Stimulated activated CD8-positive, alpha-beta memory T cell treated with anti-CD3 and anti-CD28 coated beads, Interleukin-2, amount 100 ng/mL, for 1 hour (primary cell): Measurements from ENCODE around the gene NBPF3.

Experiments
- DNase-seq, 2 donors: peaks; one replicate each; pipeline ENCODE4 v3.0.0-alpha.2; 2020; ENCODE audit warnings: low read depth in 2 of 2

NBPF3 gene

GRCh38 chr1:21494196-21494595 lies 54.3 kb downstream of the NBPF3 start:
- no peak for DNase-seq

- DNase-seq: no peak
Measured at GRCh38 chr1:21495225-21495820, 55.4 kb downstream of the NBPF3 start.

- no peak for DNase-seq
Measured at GRCh38 chr1:21496063-21496462, 56.1 kb downstream of the NBPF3 start.

DNA sequence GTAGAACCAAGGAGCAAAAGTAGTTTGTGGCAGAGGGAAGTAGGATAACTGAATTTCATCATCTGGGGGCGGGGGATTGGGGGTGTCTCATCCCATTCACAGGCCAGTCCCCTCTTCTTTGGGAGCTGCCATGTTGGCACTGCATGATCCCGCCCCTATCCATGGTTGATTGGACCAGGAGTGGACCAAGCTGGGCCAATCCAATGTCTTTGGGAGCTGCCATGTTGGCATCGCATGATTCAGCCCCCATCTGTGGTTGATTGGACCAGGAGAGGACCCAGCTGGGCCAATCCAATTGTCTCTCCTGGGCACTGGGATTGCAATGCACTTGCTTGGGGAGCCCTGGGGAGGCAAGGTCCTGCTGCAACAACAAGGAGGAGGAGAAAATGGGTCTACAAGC lies 56.9 kb downstream of the NBPF3 start:
- DNase-seq: no peak

DNA sequence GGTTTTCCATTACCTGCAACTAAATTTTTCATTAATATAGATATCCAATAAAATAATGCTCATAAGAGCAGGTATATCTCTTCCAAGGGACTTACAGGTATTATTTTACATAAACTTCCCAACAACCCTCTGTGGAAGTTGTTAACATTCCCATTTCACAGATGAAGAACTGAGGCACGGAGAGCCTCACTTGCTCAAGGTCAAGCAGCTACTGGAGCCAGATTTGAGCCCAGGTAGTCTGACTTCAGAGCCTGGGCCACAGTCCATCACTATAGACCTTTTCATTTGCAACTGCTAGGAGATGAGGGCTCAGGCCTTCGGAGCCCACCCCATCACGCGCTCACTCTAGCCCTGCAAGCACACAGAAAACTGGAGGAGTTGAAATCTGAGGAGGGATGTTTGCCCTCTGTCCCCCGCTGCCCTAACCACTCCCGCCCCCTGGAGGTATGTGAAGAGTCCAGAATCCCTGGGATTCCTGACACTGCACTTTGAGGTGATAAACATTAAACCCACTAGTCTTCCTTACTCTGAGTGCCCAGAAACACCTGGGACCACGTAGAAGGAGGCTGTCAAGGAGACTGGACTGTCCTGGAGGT lies 57.6 kb downstream of the NBPF3 start:
- DNase-seq: no peak

GRCh38 chr1:21499283-21499950 lies 59.5 kb downstream of the NBPF3 start:
- DNase-seq: no peak

DNA sequence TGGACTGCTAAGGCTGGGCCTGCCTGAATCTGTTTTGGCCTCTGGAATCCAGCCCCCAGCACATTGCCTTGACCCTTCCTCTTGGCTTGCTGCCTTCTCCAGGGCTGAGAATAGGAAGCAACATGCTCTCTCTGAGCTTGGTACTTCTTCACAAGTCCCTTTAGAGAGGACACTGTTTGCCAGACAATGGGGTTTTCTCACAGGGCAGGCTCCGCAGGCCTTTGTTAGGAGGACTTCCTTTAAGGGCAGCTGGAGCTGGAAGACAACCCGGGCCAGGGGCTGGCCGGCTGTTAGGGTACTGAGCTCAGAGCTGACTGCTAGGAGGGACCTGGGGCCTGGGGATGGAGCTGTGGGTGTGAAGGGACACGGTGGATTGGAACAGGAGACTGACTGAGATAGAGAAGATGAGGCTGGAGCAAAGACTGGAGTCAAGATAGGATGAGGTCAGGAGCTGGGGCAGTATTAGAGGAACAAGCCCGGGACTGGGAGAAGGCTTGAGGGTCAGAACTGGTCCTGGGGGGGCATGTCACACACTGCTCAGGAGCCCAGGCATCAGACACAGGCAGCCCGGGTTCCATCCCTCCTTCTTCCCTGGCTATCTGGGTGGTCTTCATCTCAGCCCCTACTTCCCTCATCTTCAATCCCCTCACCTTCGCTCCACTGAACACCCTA lies 63.9 kb downstream of the NBPF3 start:
- DNase-seq: no peak

- no peak for DNase-seq
Measured at GRCh38 chr1:21506804-21507203, 66.9 kb downstream of the NBPF3 start.

DNA sequence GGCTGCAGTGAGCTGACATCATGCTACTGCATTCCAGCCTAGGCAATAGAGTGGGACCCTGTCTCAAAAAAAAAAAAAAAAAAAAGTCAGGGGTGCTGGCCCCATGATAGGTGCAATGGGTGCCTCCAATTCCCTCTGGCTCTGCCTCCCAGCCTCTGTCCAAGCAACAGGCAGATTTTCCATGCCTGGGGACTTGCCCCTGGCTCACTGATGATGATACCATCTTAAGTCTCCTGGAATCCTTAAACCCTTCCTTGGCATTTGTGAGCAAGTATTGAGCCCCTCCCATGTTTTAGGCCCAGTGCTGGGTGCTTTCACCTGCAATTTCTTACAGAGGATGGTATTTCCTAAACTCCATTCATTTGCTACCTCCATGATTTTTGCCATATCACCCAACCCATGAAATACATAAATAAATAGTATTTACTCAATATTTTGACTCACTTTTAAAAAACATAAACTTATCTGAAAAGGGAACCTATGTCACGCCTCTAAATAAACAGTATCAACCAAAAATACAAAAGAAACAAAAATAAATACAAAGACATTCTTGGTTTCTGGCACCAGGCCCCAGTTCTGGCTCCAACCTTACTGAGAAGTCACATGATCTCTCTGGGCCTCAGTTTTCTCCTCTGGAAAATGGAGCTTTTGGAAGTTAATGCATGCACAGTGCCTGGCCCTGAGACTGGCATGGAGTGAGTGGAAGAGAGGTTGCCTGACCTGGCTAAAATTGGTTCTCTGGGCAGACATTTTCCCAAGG lies 67.8 kb downstream of the NBPF3 start:
- no peak for DNase-seq

DNA sequence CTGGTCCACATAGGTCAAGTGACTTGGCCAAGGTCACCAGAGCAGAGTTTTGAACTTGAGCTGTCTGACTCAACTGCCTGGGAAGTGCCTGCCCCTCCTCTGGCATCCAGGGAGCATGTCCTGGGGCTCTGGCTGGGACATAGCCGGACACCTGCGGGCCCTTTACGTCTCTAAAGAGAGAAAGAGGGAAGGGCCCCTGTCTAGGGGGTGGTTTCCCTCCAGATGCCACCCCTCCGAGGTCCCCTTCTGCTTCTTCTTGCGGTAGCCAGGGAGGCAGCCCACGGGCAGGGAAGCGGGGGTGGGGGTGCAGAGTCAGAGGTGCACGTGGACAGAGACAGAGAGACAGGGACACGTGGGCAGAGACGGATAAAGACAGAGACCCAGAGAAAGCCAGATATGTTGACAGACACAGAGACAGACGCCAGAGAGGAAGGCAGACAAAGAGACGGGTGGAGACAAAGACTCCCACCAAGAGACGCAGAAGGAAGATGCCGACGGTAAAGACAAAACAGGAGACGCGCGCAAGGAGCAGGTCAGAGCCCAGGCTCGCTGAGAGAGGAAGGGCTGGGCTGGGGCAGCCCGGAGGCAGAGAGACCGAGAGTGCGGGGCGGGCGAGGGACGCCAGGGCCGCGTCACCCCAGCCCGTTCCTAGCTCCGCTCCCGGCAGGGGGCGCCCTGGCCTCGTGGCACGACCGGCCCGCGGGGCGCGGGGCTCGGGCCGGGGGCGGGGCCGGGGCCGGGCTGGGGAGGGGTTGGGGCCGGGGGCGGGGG lies 68.8 kb downstream of the NBPF3 start:
- DNase-seq: peak; percentile 14 to 20

DNA sequence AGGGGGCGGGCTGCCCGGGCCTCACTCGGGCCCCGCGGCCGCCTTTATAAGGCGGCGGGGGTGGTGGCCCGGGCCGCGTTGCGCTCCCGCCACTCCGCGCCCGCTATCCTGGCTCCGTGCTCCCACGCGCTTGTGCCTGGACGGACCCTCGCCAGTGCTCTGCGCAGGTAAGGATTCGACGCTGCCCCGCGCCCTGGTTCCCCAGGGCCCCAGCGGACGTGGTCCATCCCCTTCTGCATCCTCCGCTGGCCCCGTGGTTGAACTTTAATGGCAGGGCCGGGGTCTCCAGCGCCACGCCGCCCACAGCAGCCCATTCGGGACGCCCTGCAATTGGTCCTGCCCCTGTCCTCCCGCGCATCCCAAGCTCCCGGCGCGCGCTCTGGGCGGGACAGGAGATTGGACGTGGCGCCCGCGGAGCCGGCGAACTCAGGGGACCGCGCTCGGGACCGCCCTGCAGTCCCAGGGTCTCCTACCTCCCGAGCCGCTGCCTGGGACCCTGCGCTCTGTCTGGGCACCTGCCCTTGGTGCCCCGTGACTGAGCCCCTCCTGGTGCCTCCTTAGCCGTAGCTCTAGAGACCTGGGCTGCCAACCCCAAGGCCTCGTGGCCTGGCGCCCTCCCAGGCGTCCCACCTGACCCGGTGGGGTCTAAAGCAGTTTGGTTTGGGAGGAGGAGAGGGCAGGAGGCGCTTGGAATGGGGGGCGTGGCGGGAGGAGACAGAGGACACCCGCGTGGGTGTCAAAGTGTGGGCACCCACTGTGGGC lies 69.6 kb downstream of the NBPF3 start, which contains the start of gene ALPL:
TSS of gene ALPL (plus strand) at position 73 of the 762 bp plus-strand sequence. CDS start 44,659 bp downstream, outside the sequence.
- DNase-seq: no peak

DNA sequence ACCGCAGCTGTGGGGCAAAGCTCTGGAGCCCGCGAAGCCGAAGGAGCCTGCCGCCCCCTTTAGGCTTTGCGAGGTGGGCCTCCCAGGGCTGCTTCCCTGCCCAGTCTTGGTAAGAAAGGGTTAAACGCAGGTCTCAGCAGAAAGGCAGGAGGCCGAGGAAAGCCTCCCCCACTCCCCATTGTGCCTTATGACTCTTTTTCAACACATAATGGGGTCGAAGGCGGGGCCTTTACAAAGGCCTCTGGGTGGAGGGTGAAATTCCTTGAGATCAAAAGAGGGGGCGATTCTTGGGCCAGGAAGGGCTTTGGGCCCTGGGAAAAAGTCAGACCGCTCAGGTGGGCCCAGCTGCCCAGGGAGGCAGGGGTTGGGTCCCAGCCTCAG lies 70.2 kb downstream of the NBPF3 start:
- no peak for DNase-seq

GRCh38 chr1:21510885-21511578 lies 71.1 kb downstream of the NBPF3 start:
- no peak for DNase-seq

DNA sequence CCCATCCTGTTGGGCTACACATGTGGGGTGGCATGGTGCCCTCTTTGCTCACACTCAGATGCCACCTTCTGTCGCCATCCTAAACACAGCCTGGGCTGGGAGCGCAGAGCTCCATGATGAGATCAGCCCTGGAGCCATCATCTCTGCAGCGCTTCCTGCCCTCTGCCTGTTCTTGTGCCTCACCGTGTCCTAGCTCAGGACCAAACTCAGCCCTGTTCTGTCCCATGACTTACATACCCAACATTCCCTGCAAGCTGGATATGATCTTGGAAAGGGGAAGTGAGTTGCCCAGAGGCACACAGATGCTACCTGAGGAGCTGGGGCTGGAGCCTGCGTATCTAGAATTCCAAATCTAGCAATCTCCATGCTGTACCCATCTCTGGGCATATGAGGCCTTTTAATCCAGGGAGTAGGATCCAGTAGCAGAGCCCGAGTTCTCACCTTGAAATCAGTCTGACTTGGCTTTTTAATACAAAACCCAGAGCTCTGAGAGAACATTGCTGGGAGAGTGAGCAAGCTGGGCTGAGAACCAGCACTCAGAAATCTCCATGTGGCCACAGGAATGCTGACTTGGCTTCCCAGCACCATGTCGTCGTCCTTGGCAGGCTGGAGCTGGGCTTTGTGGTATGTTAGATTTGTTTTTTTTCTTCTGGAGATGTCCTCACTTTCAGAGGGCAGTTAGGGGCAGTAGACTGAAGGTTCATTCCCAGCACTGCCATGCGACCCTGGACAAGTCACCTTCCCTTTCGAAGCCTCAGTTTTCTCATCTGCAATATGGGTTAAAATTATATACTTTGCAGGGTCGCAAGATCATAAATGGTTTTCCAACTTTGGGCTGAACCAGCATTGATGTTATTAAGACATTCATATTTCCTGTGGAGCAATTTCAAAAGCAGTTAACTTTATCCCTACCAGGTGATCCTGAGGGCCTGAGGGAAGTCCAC lies 71.9 kb downstream of the NBPF3 start:
- no peak for DNase-seq

DNA sequence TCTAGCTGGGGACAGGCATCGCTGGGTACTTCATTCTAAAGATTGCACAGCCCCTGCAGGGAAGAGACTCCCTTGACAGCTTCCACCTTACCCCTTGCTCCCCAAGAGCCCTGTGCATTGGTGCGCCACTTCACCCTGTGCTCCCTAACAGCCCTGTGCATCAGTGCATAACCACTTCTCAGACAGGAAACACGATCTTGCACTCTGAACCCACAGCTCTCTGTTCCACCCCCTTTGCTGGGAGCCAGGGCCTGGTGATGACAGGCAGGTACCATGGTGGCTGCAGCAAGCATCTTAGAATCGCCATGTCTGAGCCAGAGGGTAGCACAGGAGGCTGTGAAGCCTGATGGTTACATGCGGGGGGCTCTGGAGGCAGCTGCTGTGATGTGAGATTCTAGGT lies 74.3 kb downstream of the NBPF3 start:
- DNase-seq: no peak

GRCh38 chr1:21517161-21517589 lies 77.2 kb downstream of the NBPF3 start:
- no peak for DNase-seq

DNA sequence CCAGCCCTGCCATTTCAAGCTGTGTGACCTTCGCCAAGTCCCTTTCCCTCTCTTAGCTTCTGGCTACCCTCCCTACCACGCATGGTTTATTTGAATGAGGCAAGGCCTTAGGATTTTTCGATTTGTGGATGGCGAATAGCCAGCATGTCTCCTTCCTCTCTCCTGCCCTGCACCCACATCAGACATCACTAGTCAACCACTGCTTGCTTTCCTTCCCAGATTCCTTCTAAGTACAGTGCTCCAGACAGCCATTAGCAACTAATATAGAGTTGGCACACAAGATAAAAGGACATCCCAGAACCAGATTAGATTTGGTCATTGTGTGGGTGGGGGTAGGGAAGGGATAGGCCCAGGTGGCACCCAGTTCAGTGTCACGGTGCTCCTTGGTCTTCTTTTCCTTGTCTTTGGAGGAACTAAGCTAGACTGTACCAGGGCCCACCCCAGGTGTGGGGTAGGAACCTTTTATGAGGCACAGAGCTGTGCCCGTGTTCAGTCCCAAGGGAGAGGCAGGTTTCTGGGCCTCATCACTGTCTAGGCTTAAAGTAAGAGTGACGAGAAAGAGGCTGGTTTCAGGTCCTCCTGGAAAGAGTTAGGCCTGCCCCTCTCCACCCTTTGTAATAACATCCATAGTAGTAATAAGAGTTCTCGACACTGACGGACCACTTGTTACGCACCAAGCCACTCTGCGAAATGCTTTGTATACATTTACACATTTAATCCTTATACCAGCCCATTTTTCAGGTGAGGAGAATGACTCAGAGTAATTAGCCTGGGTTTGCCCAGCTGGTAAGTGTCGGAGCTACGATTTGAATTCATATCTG lies 77.9 kb downstream of the NBPF3 start:
- no peak for DNase-seq
